HepG2 (cell line): ENCODE data around the gene WDR5B. TPM values are rescaled to one million over a fixed set of nuclear protein-coding genes. Genes with fewer than 3 reads are reported as not detected.

Experiments
- EZH2 ChIP-seq: conservative IDR thresholded peaks from 2 replicates; pipeline ENCODE4 v1.6.1; 2012; ENCODE audit warnings: mild to moderate bottlenecking, low read depth, low read length, moderate library complexity
- HOXA5 ChIP-seq: sonication (generic); formaldehyde crosslinking; IDR thresholded peaks from 2 replicates; pipeline ENCODE4 v1.4.0; 2020; ENCODE audit warnings: missing genetic modification reagents
- NFYC ChIP-seq: IDR thresholded peaks from 2 replicates; pipeline ENCODE4 v1.6.1; 2016; ENCODE audit warnings: missing genetic modification reagents, missing compliant biosample characterization
- ZBTB7A ChIP-seq: sonication (generic); formaldehyde crosslinking; IDR thresholded peaks from 2 replicates; pipeline ENCODE4 v1.8.0; 2022; ENCODE audit warnings: mild to moderate bottlenecking, missing genetic modification reagents
- ZBTB7B ChIP-seq: sonication (generic); formaldehyde crosslinking; IDR thresholded peaks from 2 replicates; pipeline ENCODE4 v1.4.0; 2020; ENCODE audit warnings: missing genetic modification reagents
- ZFP62 ChIP-seq: sonication (generic); formaldehyde crosslinking; IDR thresholded peaks from 2 replicates; pipeline ENCODE4 v1.4.0; 2020; ENCODE audit warnings: missing genetic modification reagents
- ZFP90 ChIP-seq: sonication (generic); formaldehyde crosslinking; IDR thresholded peaks from 2 replicates; pipeline ENCODE4 v1.8.0; 2022; ENCODE audit warnings: missing genetic modification reagents, mild to moderate bottlenecking, inconsistent platforms, borderline replicate concordance
- ZFY ChIP-seq: sonication (generic); formaldehyde crosslinking; IDR thresholded peaks from 2 replicates; pipeline ENCODE4 v1.4.0; 2020; ENCODE audit warnings: missing genetic modification reagents
- ZNF205 ChIP-seq: IDR thresholded peaks from 2 replicates; pipeline ENCODE4 v1.6.1; 2018; ENCODE audit warnings: missing biosample characterization, missing genetic modification reagents
- ZNF484 ChIP-seq: sonication (generic); formaldehyde crosslinking; IDR thresholded peaks from 2 replicates; pipeline ENCODE4 v1.5.1; 2020; ENCODE audit warnings: mild to moderate bottlenecking, low read depth, missing genetic modification reagents, borderline replicate concordance
- ZNF781 ChIP-seq: sonication (generic); formaldehyde crosslinking; IDR thresholded peaks from 2 replicates; pipeline ENCODE4 v1.5.1; 2020; ENCODE audit warnings: borderline replicate concordance, mild to moderate bottlenecking, missing genetic modification reagents; ENCODE audit errors: not compliant biosample characterization
- polyA plus RNA-seq, 8 experiments: library from polyadenylated mRNA; depleted of rRNA in 3 of 8; stranded (reverse) in 7 of 8; unstranded in 1 of 8; fragments of >200 nt; fragmentation: Illumina TruSeq in 4 of 8; extraction: Trizol in 4 of 8; gene quantifications; 2 replicates each; pipeline versions ENCODE4 v1.2.1 to v1.2.3, GENCODE V29; 2011 to 2016; ENCODE audit warnings: low read depth in 4 of 8, missing spikeins in 1 of 8, mixed read lengths in 1 of 8; ENCODE audit not compliant: insufficient read depth in 1 of 8
- total RNA-seq, 5 experiments: library from RNA; depleted of rRNA; stranded (reverse); fragments of >200 nt; fragmentation: Illumina TruSeq; extraction: Trizol; gene quantifications; 2 replicates each; pipeline ENCODE4 v1.2.3, GENCODE V29; 2016; ENCODE audit warnings: low read depth in 1 of 5
- TF ChIP-seq, protein P1 (sequence below): sonication (generic); formaldehyde crosslinking; IDR thresholded peaks from 2 replicates; pipeline ENCODE4 v1.8.1; 2023; ENCODE audit warnings: mild to moderate bottlenecking, inconsistent platforms, moderate library complexity, missing genetic modification reagents, borderline replicate concordance
- TF ChIP-seq, protein P2 (sequence below): sonication (generic); formaldehyde crosslinking; IDR thresholded peaks from 2 replicates; pipeline ENCODE4 v1.4.0; 2020; ENCODE audit warnings: missing genetic modification reagents, borderline replicate concordance
- TF ChIP-seq, protein P3 (sequence below), 2 experiments: IDR thresholded peaks; 2 replicates each; pipeline ENCODE4 v1.6.1; 2011 to 2012; ENCODE audit warnings: low read length in 2 of 2, borderline replicate concordance in 1 of 2, low read depth in 1 of 2, mild to moderate bottlenecking in 1 of 2, moderate library complexity in 1 of 2
- TF ChIP-seq, protein P4 (sequence below): sonication (generic); formaldehyde crosslinking; IDR thresholded peaks from 2 replicates; pipeline ENCODE4 v1.4.0; 2020; ENCODE audit warnings: missing genetic modification reagents

The WDR5B gene
- total and polyA plus RNA-seq, 2 of the 13 experiments (the other 11 are each of a cell fraction or from before 2014, with no cell fraction given): 2.5 to 3.6 TPM

DNA sequence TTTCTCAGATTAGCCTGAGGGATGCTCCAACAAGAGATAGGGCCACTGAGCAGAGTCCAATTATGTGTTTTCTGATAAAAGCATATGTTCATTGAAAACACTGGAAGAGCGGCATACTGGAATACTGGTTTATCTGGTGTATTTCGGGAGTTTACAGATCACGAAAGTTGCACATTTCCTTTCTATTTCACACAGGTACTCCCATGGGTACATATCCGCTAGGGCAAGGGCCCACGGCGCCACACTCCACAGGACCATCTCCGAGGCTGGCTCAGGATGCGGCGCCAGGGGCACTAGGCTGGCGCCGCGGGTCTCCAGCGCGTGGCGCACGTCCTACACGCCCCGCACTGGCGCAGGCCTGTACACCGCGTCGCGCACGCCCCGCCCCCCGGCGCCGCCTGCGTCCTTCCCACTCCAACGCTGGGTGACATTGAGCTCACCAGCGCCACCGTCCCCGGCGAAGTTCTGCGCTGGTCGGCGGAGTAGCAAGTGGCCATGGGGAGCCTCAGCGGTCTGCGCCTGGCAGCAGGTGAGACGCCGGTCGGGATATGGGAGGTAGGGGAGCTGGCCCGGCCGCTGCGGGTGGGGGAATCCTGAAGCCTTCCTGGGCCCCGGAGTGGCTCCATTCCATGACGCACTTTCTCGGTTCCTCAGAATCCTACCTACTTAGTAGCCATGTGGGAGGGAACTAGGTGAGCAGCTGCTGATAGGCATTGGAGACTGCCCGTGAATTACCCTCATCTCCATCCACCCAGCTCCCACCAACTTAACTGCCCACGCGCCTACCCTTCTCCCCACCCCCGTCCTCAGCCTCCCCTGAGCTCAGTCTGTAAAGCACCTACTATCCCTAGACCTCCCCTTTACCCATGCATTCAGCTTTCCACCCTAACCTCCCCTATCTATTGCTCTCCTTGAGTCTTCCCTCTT is 31.8 kb downstream of the WDR5B start, which contains the start of gene FAM162A (continued):
- TF ChIP-seq ZFY: peak; percentile 90
- TF ChIP-seq, protein P1, sequence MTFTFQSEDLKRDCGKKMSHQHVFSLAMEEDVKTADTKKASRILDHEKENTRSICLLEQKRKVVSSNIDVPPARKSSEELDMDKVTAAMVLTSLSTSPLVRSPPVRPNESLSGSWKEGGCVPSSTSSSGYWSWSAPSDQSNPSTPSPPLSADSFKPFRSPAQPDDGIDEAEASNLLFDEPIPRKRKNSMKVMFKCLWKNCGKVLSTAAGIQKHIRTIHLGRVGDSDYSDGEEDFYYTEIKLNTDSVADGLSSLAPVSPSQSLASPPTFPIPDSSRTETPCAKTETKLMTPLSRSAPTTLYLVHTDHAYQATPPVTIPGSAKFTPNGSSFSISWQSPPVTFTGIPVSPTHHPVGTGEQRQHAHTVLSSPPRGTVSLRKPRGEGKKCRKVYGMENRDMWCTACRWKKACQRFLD (CRISPR knock-in tag): no peak
- TF ChIP-seq ZBTB7A (CRISPR knock-in tag): peak; percentile 67; the same call in 1 of the 2 replicates
- TF ChIP-seq, protein P2, sequence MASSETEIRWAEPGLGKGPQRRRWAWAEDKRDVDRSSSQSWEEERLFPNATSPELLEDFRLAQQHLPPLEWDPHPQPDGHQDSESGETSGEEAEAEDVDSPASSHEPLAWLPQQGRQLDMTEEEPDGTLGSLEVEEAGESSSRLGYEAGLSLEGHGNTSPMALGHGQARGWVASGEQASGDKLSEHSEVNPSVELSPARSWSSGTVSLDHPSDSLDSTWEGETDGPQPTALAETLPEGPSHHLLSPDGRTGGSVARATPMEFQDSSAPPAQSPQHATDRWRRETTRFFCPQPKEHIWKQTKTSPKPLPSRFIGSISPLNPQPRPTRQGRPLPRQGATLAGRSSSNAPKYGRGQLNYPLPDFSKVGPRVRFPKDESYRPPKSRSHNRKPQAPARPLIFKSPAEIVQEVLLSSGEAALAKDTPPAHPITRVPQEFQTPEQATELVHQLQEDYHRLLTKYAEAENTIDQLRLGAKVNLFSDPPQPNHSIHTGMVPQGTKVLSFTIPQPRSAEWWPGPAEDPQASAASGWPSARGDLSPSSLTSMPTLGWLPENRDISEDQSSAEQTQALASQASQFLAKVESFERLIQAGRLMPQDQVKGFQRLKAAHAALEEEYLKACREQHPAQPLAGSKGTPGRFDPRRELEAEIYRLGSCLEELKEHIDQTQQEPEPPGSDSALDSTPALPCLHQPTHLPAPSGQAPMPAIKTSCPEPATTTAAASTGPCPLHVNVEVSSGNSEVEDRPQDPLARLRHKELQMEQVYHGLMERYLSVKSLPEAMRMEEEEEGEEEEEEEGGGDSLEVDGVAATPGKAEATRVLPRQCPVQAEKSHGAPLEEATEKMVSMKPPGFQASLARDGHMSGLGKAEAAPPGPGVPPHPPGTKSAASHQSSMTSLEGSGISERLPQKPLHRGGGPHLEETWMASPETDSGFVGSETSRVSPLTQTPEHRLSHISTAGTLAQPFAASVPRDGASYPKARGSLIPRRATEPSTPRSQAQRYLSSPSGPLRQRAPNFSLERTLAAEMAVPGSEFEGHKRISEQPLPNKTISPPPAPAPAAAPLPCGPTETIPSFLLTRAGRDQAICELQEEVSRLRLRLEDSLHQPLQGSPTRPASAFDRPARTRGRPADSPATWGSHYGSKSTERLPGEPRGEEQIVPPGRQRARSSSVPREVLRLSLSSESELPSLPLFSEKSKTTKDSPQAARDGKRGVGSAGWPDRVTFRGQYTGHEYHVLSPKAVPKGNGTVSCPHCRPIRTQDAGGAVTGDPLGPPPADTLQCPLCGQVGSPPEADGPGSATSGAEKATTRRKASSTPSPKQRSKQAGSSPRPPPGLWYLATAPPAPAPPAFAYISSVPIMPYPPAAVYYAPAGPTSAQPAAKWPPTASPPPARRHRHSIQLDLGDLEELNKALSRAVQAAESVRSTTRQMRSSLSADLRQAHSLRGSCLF (CRISPR knock-in tag): no peak
- peak; percentile 49; the same call in 1 of the 2 replicates for TF ChIP-seq NFYC (CRISPR knock-in tag)
- TF ChIP-seq, protein P3, sequence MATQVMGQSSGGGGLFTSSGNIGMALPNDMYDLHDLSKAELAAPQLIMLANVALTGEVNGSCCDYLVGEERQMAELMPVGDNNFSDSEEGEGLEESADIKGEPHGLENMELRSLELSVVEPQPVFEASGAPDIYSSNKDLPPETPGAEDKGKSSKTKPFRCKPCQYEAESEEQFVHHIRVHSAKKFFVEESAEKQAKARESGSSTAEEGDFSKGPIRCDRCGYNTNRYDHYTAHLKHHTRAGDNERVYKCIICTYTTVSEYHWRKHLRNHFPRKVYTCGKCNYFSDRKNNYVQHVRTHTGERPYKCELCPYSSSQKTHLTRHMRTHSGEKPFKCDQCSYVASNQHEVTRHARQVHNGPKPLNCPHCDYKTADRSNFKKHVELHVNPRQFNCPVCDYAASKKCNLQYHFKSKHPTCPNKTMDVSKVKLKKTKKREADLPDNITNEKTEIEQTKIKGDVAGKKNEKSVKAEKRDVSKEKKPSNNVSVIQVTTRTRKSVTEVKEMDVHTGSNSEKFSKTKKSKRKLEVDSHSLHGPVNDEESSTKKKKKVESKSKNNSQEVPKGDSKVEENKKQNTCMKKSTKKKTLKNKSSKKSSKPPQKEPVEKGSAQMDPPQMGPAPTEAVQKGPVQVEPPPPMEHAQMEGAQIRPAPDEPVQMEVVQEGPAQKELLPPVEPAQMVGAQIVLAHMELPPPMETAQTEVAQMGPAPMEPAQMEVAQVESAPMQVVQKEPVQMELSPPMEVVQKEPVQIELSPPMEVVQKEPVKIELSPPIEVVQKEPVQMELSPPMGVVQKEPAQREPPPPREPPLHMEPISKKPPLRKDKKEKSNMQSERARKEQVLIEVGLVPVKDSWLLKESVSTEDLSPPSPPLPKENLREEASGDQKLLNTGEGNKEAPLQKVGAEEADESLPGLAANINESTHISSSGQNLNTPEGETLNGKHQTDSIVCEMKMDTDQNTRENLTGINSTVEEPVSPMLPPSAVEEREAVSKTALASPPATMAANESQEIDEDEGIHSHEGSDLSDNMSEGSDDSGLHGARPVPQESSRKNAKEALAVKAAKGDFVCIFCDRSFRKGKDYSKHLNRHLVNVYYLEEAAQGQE (IDR thresholded peaks at IDR 0.05; ENCODE audit: borderline replicate concordance in 1 of 2, low read depth in 1 of 2, low read length in 2 of 2): no peak; a peak in 1 of 4 replicates
- peak; percentile 51 for TF ChIP-seq ZNF781 (CRISPR knock-in tag)
- TF ChIP-seq, protein P4, sequence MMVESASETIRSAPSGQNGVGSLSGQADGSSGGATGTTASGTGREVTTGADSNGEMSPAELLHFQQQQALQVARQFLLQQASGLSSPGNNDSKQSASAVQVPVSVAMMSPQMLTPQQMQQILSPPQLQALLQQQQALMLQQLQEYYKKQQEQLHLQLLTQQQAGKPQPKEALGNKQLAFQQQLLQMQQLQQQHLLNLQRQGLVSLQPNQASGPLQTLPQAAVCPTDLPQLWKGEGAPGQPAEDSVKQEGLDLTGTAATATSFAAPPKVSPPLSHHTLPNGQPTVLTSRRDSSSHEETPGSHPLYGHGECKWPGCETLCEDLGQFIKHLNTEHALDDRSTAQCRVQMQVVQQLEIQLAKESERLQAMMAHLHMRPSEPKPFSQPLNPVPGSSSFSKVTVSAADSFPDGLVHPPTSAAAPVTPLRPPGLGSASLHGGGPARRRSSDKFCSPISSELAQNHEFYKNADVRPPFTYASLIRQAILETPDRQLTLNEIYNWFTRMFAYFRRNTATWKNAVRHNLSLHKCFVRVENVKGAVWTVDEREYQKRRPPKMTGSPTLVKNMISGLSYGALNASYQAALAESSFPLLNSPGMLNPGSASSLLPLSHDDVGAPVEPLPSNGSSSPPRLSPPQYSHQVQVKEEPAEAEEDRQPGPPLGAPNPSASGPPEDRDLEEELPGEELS: peak; percentile 81
- TF ChIP-seq ZNF484 (CRISPR knock-in tag): no peak
- peak; percentile 89 for TF ChIP-seq ZBTB7B
- no peak for TF ChIP-seq EZH2
- TF ChIP-seq HOXA5 (CRISPR knock-in tag): peak; percentile 91
- peak; percentile 67; the same call in 1 of the 2 replicates for TF ChIP-seq ZFP90 (CRISPR knock-in tag)
- peak; percentile 92 for TF ChIP-seq ZNF205
- TF ChIP-seq ZFP62 (CRISPR knock-in tag): no peak; the same call in 1 of the 2 replicates
